Amniotic epithelial cell (primary cell): Measurements from ENCODE around the gene CDC23.
A peak's percentile ranks its signal among the peaks of the same experiment; 100 is the strongest.
"Not testable (repeated sequence)": the region's sequence is repeated elsewhere in the genome, so short reads cannot be mapped to it uniquely, and the experiment has no call there.

Experiments used
- DNase-seq: peaks from one replicate; pipeline ENCODE4 v3.0.0-alpha.2; 2010; ENCODE audit warnings: low read depth

CDC23 gene

GRCh38 chr5:138210985-138211384, 2.1 kb downstream of the CDC23 start:
- no peak for DNase-seq

GRCh38 chr5:138193859-138194258, 19.3 kb downstream of the CDC23 start:
- not testable (repeated sequence) for DNase-seq

- DNase-seq = no peak
Measured at GRCh38 chr5:138192826-138193225, 20.3 kb downstream of the CDC23 start.

GRCh38 chr5:138188626-138189025, 24.5 kb downstream of the CDC23 start:
- no peak for DNase-seq

- no peak for DNase-seq
Measured at GRCh38 chr5:138186002-138186447, 27.1 kb downstream of the CDC23 start.

GRCh38 chr5:138182808-138183207, 30.3 kb downstream of the CDC23 start:
- DNase-seq = no peak

- DNase-seq = no peak
Measured at GRCh38 chr5:138180841-138181240, 32.3 kb downstream of the CDC23 start.

GRCh38 chr5:138180183-138180782, 32.8 kb downstream of the CDC23 start:
- peak; percentile 57 for DNase-seq

GRCh38 chr5:138179277-138179857, 33.8 kb downstream of the CDC23 start:
- DNase-seq = no peak

GRCh38 chr5:138178516-138179276, 34.4 kb downstream of the CDC23 start, which contains the start of the genes BRD8 and KIF20A:
Gene BRD8 (minus strand): TSS chr5:138178630. CDS start chr5:138178614, 16 bp downstream.
Gene KIF20A (plus strand): TSS chr5:138179112. CDS start chr5:138179681, 569 bp downstream.
- peak; percentile 95 for DNase-seq

GRCh38 chr5:138177941-138178515, 35.1 kb downstream of the CDC23 start:
- peak; percentile 18 for DNase-seq

- no peak for DNase-seq
Measured at GRCh38 chr5:138170299-138170698, 42.8 kb downstream of the CDC23 start.

GRCh38 chr5:138169124-138169523, 44.0 kb downstream of the CDC23 start:
- no peak for DNase-seq

- DNase-seq = no peak
Measured at GRCh38 chr5:138163721-138164120, 49.4 kb downstream of the CDC23 start.

GRCh38 chr5:138160706-138161105, 52.4 kb downstream of the CDC23 start:
- DNase-seq = no peak

GRCh38 chr5:138159666-138160065, 53.5 kb downstream of the CDC23 start:
- no peak for DNase-seq

GRCh38 chr5:138157626-138158025, 55.5 kb downstream of the CDC23 start:
- DNase-seq = peak; percentile 14

- not testable (repeated sequence) for DNase-seq
Measured at GRCh38 chr5:138155977-138156376, 57.1 kb downstream of the CDC23 start.

- DNase-seq = peak; percentile 7
Measured at GRCh38 chr5:138149530-138149929, 63.6 kb downstream of the CDC23 start.

- peak; percentile 70 for DNase-seq
Measured at GRCh38 chr5:138148811-138149210, 64.3 kb downstream of the CDC23 start.

- DNase-seq = not testable (repeated sequence)
Measured at GRCh38 chr5:138143578-138143977, 69.5 kb downstream of the CDC23 start.

- no peak for DNase-seq
Measured at GRCh38 chr5:138141734-138142133, 71.4 kb downstream of the CDC23 start.

- no peak for DNase-seq
Measured at GRCh38 chr5:138140268-138140667, 72.9 kb downstream of the CDC23 start.
